Measurements from ENCODE around the gene MIEN1. TPM values are rescaled to one million over a fixed set of nuclear protein-coding genes. Genes with fewer than 3 reads are reported as not detected.

Gene MIEN1
- polyA plus RNA-seq, 1 experiment: 78.9 TPM

- no peak for TF ChIP-seq CTCF (IDR thresholded peaks at IDR 0.05; ENCODE audit: insufficient read depth, low read depth, low read length)
- Histone ChIP-seq H3K27me3 (ENCODE audit: control insufficient read depth, insufficient read depth, low read length) (no peaks in the 10 kb centered on the region), H3K4me3 (ENCODE audit: low read depth, low read length) (peak overlapping the region; percentile 72), H3K36me3 (ENCODE audit: control insufficient read depth, insufficient read depth, low read length) (peaks cover 3% of the 10 kb centered on the region; the same call in 1 of the 2 replicates)
- no peak for DNase-seq (ENCODE audit: low read depth)
- POLR2A ChIA-PET: interaction anchor here (1.2 kb wide), 1 partner anchor 11 kb away, joined by 16 read pairs; the partner anchor contains the start of gene ERBB2
- CTCF ChIA-PET: interaction anchor here (0.6 to 1.9 kb wide), 9 partner anchors 11 to 67 kb away, joined by 3 to 10 read pairs (median 4); partner anchors contain the start of genes ERBB2 and PNMT
These were observed 41.9 kb downstream of the MIEN1 start for GRCh38 chr17:39688475-39688835.

DNA sequence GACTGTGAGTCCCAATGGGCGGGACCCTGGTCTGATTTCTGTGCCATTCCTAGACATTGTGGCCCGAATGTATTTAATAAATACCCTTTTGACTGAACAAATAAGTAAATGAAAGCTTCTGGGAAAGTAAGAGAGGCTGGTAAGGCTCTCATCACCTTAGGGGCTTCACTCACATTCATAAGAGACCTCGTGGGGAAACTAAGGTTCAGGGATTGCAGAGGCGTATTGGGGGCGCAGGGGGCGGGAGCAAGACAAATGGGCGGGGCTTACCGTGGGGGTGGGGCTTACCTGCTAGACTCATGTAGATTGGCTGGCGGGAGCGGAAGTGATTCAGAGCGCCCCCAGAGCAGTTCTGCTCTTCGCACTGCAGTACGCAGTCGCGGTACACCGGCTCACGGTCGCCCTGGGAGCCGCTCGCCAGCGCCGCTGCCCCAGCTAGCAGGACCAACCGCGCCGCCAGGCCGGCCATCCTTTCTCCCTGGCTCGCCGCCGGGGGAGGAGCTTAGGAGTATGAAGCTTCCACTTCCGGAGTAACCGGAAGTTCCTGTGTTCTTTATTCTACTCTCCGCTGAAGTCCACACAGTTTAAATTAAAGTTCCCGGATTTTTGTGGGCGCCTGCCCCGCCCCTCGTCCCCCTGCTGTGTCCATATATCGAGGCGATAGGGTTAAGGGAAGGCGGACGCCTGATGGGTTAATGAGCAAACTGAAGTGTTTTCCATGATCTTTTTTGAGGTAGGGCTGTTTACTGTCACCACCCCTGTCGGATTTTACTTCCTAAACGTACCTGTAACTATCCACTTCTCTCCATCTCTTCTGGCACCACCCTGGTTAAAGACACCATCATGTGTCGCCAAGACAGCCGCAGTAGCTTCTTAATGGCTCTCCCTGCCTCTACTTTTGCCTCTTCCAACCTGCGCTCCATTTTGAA is 42.5 kb downstream of the MIEN1 start, which contains the start of gene PGAP3:
PGAP3 (minus strand) TSS at position 512 of the 929 bp plus-strand sequence; CDS start at position 469, 43 bp downstream.
- ChIA-PET POLR2A (interaction anchor here (0.6 to 1.2 kb wide), 2 partner anchors 10 to 12 kb away, joined by 4 to 16 read pairs; partner anchors contain the start of gene ERBB2), CTCF (interaction anchor here (0.6 to 1.9 kb wide), 12 partner anchors 9 to 66 kb away, joined by 3 to 9 read pairs (median 4); partner anchors contain the start of genes ERBB2 and PNMT)
- Histone ChIP-seq H3K36me3 (ENCODE audit: control insufficient read depth, insufficient read depth, low read length) (peaks cover 3% of the 10 kb centered on the region; the same call in 1 of the 2 replicates), H3K27me3 (ENCODE audit: control insufficient read depth, insufficient read depth, low read length) (no peaks in the 10 kb centered on the region), H3K4me3 (ENCODE audit: low read depth, low read length) (peak within 1 kb of the TSS; percentile 72)
- DNase-seq (ENCODE audit: low read depth): peak; percentile 67
- TF ChIP-seq CTCF (IDR thresholded peaks at IDR 0.05; ENCODE audit: insufficient read depth, low read depth, low read length): no peak

GRCh38 chr17:39687101-39687545 is 43.2 kb downstream of the MIEN1 start:
- POLR2A ChIA-PET: interaction anchor here (1.2 kb wide), 1 partner anchor 13 kb away, joined by 16 read pairs; the partner anchor contains the start of gene ERBB2
- peak overlapping the region; percentile 72 for H3K4me3 ChIP-seq (ENCODE audit: low read depth, low read length)
- CTCF ChIA-PET: interaction anchor here (1.0 to 1.9 kb wide), 5 partner anchors 8 to 65 kb away, joined by 3 to 8 read pairs (median 3); no protein-coding TSS in a partner anchor
- H3K27me3 ChIP-seq (ENCODE audit: control insufficient read depth, insufficient read depth, low read length): no peaks in the 10 kb centered on the region
- peaks cover 3% of the 10 kb centered on the region; the same call in 1 of the 2 replicates for H3K36me3 ChIP-seq (ENCODE audit: control insufficient read depth, insufficient read depth, low read length)
- DNase-seq (ENCODE audit: low read depth): no peak
- no peak for TF ChIP-seq CTCF (IDR thresholded peaks at IDR 0.05; ENCODE audit: insufficient read depth, low read depth, low read length)

DNA sequence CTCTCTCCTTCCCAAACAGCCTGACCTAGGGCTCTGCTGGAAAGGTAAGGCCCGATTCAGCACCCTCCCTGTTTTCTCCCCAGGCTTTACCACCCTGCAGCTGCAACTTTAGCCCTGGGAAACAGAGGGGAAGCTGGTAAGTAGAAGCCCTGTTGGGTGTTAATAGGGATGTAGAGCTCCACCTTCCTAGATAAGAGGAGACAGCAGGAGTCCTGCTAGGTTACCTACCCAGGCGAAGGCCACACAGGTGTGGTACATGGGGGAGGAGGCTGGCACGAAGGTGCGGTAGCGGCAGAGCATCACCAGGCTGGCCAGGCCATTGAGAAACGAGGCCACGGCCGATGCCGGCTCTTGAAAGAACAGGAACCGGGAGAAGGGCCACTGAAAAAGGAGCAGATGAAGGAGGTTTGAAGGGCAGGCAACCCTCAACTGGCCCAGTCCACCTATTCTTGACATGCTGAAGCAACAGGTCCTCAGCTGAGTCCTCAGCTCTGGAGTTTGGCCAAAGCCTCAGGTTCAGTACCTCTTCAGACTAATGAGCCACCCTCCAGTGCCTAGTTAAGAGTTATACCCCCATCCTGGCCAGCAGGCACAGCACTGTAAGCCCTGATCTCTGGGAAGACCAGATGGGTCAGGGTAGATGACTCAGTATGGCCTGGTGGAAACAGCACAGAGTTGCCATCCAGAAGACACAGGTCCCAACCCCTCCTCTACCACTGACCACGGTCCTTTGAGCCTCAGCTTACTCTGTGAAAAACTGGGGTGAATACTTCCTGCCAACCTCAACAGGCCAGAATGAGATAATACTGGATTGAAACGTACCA is 45.8 kb downstream of the MIEN1 start:
- no peak for TF ChIP-seq CTCF (IDR thresholded peaks at IDR 0.05; ENCODE audit: insufficient read depth, low read depth, low read length)
- ChIA-PET POLR2A (no interaction called here), CTCF (no interaction called here)
- Histone ChIP-seq H3K27me3 (ENCODE audit: control insufficient read depth, insufficient read depth, low read length) (no peaks in the 10 kb centered on the region), H3K4me3 (ENCODE audit: low read depth, low read length) (no peak overlapping the region), H3K36me3 (ENCODE audit: control insufficient read depth, insufficient read depth, low read length) (peaks cover 4% of the 10 kb centered on the region; the same call in 1 of the 2 replicates)
- no peak for DNase-seq (ENCODE audit: low read depth)
